Inflammatory macrophage treated with lipopolysaccharide for 4 hours (primary cell): ENCODE results near the gene SLC8A2.
A peak's percentile ranks its signal among the peaks of the same experiment; 100 is the strongest.

Experiments used
- DNase-seq: peaks from one replicate; pipeline ENCODE4 v3.0.0-alpha.2; 2020

SLC8A2 gene

GRCh38 chr19:47471733-47472457 is at the start of gene SLC8A2:
TSS of gene SLC8A2 (minus strand) at chr19:47471893. CDS start at chr19:47466403, 5,490 bp downstream.
- no peak for DNase-seq

GRCh38 chr19:47520839-47521238 is 49.1 kb upstream of the SLC8A2 start:
- DNase-seq = no peak

GRCh38 chr19:47520343-47520806 is 48.7 kb upstream of the SLC8A2 start:
- DNase-seq = no peak

- DNase-seq = no peak
Observed at GRCh38 chr19:47518854-47519253, 47.2 kb upstream of the SLC8A2 start.

- DNase-seq = no peak
Observed at GRCh38 chr19:47518139-47518538, 46.4 kb upstream of the SLC8A2 start.

GRCh38 chr19:47514869-47515588 is 43.3 kb upstream of the SLC8A2 start, which contains the start of gene NAPA:
TSS of gene NAPA (minus strand) at chr19:47515063. CDS start at chr19:47514940, 123 bp downstream.
- peak; percentile 100 for DNase-seq

- DNase-seq = no peak
Observed at GRCh38 chr19:47514151-47514868, 42.6 kb upstream of the SLC8A2 start.

GRCh38 chr19:47512948-47513319 is 41.2 kb upstream of the SLC8A2 start:
- DNase-seq = peak; percentile 21

- peak; percentile 22 for DNase-seq
Observed at GRCh38 chr19:47512183-47512947, 40.7 kb upstream of the SLC8A2 start.

- DNase-seq = no peak
Observed at GRCh38 chr19:47511681-47512080, 40.0 kb upstream of the SLC8A2 start.

- DNase-seq = no peak
Observed at GRCh38 chr19:47511128-47511517, 39.4 kb upstream of the SLC8A2 start.

- DNase-seq = no peak
Observed at GRCh38 chr19:47510516-47511127, 38.9 kb upstream of the SLC8A2 start.

- no peak for DNase-seq
Observed at GRCh38 chr19:47509973-47510372, 38.3 kb upstream of the SLC8A2 start.

GRCh38 chr19:47509170-47509847 is 37.6 kb upstream of the SLC8A2 start:
- no peak for DNase-seq

GRCh38 chr19:47508721-47509120 is 37.0 kb upstream of the SLC8A2 start:
- no peak for DNase-seq

- DNase-seq = no peak
Observed at GRCh38 chr19:47507924-47508553, 36.3 kb upstream of the SLC8A2 start.

GRCh38 chr19:47507012-47507411 is 35.3 kb upstream of the SLC8A2 start:
- DNase-seq = no peak

- DNase-seq = no peak
Observed at GRCh38 chr19:47506459-47506858, 34.8 kb upstream of the SLC8A2 start.

GRCh38 chr19:47505506-47505905 is 33.8 kb upstream of the SLC8A2 start:
- no peak for DNase-seq

- no peak for DNase-seq
Observed at GRCh38 chr19:47503826-47504150, 32.1 kb upstream of the SLC8A2 start.

- no peak for DNase-seq
Observed at GRCh38 chr19:47503130-47503825, 31.6 kb upstream of the SLC8A2 start.
